NCI-H82 (cell line): Measurements from ENCODE around the gene UNG.

Source experiments
- DNase-seq: peaks from one replicate; lab custom pipeline; 2025; lab: John Stamatoyannopoulos, UW

UNG gene

DNA sequence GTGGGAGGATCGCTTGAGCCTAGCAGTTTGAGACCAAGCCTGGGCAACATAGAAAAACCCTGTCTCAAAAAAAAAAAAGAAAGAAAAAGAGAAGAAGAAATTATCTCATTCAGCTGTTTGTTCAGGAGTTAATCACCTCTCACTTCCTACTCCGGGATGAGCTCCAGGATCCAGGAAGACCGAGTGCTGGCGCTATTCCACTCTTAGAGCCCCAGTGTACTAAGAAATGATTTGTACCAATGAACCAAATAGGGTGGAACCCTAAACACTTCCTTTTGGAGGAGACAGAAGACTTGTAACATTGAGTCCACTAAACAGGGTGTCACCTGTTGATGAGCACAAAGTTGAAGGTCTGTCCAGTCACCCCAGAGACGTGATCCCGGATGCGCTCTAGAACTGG is 7.7 kb upstream of the UNG start:
- DNase-seq, result no peak

- peak; percentile 27 for DNase-seq
Observed at GRCh38 chr12:109092497-109093021, 4.8 kb upstream of the UNG start.

DNA sequence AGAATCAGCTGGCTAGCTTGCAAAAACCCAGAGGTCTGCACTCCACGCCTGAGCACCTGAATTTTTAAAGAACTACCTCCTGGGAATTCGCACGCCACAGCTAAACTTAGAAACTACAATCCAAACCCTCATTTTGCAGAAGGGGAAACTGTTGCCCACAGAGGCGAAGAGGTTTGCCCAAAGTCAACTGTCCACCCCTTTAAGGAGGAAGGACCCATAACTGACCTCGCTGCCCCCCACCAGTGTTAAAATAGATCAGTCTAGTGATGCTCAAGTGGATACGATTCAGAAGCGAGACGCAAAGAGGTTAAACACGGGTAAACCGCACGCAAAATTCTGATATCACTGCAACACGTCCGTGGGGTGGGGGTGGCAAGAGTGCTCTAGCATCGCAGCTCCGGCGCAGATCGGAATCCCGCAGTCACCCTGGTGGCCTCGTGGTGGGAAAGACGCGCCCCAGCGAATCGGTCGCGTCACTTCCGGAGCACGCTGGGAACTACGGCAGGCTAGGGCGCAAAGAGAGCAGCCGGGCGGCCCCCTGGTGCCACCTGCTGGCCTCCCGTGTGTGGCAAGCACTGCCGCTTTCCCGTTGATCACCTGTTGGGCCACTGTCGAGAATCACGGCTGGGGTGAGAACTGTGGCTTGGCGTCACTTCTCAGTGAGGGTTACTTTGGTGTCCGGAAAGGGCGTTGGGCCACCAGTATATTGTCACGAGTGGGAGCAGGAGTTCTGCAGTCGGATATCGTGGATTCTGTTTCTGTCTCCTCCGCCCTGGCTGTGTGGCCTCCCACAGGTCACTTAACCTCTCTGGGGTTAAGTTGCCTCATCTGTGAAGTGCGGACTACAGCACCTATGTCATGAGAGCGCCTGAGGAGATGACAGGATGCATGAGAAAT is 4.1 kb upstream of the UNG start, which contains the start of gene ALKBH2:
ALKBH2 (minus strand) TSS at position 451 of the 897 bp plus-strand sequence. CDS start 686 bp downstream, outside the sequence.
- peak; percentile 96 for DNase-seq

DNA sequence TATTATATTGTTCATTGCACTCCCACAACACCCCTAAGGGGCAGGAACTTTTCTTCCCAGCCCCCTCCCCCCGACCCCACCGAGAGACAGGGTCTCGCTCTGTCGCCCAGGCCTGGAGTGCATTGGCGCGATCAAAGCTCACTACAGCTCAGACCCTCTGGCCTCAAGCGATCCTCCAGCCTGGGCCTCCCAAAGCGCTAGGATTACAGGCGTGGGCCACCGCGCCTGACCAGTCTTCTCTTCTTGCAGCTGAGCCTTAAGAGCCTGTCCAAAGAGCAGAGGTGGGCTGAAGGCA is 310 bp upstream of the UNG start:
- no peak for DNase-seq

DNA sequence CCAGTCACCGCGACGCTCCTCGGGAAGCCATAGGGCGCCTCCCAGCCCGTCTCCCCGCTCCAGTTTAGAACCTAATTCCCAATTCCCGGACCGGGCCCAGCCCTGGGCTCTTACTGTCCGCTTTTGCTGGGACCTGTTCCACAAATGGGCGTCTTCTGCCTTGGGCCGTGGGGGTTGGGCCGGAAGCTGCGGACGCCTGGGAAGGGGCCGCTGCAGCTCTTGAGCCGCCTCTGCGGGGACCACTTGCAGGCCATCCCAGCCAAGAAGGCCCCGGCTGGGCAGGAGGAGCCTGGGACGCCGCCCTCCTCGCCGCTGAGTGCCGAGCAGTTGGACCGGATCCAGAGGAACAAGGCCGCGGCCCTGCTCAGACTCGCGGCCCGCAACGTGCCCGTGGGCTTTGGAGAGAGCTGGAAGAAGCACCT is 797 bp downstream of the UNG start:
- DNase-seq, result no peak

GRCh38 chr12:109098651-109099050 is 1.3 kb downstream of the UNG start:
- no peak for DNase-seq

GRCh38 chr12:109099431-109100020 is 2.1 kb downstream of the UNG start:
- DNase-seq, result no peak

DNA sequence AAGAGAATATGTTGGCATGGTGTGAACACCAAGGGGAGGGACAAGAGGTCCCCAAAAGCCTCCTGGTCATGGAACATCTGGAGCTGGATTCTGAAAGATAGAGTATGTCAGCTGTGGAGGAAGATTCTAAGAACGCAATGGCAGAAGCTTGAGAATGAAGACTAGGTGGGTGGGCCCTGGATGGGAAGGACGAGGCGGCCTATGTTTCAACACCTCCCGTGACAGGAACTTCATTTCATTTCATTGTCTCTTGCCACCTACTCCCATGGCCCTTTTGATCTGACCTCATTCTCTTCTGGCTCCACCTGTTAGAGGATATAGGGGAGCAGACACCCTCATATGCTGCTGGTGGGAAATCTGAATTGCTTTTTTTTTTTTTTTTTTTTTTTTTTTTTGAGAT is 3.3 kb downstream of the UNG start:
- no peak for DNase-seq

DNA sequence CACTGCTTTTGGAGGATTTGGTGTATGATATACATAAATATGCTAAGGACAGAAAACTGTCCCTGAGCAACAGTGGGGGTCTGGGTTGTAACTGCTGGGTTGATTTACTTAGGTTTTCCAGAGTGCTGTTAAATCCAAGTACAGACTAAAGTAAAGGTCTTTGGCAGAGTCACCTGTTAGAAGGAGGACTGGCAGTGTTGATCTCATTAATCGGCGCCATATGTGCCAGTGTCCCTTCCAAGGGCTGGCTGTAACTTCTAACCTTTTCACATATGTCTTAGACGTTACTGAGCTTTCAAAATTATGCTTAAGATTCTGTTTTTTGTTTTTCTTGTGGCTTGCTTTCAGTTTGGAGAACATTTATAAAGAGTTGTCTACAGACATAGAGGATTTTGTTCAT is 5.1 kb downstream of the UNG start:
- DNase-seq, result peak; percentile 40

DNA sequence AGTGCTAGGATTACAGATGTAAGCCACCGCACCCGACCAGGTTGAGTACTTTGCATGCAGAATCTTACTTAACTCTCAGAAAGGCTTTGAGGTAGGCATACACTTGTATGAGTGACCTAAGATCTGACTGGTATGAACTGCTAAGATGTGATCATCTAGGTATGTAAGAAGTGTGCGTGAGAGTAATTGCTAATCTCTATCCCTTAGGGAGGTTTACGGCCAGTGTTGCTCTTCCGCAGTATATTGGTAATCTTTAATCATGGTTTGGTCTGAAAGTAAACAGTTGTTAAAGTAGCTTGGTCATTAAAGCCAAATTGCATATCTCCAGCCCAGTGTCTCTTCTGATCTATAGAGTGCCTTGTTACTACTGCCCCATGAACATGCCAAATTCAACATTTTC is 7.8 kb downstream of the UNG start:
- no peak for DNase-seq

GRCh38 chr12:109109746-109110350 is 12.5 kb downstream of the UNG start:
- DNase-seq, result no peak

DNA sequence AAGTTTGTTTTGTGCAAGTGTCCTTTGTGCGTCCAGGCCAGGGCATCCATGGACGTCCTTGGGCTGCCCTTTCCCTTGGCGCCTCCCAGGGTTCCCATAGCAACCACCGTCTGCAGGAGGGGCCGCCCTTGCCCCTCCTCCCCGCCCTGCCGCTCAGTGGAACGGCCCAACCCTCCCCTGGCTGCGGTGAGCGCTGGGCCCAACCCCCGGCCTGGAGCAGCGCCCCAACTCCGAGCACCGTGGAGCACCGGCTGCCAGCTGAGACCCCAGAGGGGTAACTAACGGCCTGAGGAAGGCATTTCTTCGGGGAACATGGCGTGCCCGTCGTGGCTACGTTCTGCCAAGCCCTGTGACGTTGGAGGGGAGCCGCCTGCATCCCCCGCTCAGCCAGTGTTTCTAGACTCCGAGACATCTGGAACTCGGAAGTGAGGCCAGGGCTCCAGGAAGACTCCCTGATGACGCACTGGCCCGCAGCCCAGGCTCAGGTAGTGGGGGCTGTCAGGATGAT is 13.6 kb downstream of the UNG start:
- peak; percentile 68 for DNase-seq

- DNase-seq, result no peak
Observed at GRCh38 chr12:109112720-109113465, 15.5 kb downstream of the UNG start.

DNA sequence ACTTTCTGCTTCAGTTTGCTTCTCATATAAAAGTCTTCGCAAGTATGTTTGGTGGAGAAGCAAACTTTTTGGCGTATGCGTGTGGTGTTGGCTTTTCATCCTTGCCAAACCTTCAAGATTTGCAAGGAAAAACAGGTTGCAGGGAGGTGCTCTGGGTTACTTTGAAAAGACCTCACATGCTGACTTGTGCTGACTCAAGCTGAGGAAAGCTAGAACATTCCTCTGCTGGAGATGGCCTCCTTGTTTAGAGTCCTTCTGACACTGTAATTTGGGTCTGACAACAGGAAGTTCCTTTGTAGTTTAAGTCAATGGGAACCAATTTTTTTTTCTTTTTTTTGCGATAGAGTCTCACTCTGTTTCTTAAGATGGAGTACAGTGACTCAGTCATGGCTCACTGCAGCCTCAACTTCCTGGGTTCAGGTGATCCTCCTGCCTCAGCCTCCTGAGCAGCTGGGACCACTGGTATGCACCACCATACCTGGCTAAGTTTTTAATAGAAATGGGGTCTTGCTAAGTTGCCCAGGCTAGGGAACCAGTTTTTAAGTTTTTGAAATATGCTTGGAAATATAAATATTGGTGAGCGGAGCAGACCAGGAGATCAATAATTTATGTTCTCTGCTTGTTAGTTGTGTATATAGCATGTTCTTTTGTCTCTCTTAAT is 16.4 kb downstream of the UNG start:
- no peak for DNase-seq

DNA sequence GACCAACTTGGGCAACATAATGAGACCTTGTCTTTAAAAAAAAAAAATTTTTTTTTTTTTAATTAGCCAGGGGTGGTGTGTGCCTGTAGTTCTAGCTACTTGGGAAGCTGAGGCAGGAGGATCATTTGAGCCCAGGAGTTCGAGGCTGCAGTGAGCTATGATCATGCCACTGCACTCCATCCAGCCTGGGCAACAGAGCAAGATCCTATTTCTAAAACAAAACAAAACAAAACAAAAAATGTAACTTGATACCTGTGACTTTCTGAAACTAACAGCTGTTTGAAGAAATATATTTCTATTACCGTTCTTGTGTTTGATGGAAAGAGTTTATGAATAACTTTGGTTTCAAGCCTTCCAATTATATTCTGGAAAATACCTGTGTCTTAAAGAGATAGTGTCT is 17.2 kb downstream of the UNG start:
- DNase-seq, result no peak

GRCh38 chr12:109115404-109115757 is 18.0 kb downstream of the UNG start:
- no peak for DNase-seq

DNA sequence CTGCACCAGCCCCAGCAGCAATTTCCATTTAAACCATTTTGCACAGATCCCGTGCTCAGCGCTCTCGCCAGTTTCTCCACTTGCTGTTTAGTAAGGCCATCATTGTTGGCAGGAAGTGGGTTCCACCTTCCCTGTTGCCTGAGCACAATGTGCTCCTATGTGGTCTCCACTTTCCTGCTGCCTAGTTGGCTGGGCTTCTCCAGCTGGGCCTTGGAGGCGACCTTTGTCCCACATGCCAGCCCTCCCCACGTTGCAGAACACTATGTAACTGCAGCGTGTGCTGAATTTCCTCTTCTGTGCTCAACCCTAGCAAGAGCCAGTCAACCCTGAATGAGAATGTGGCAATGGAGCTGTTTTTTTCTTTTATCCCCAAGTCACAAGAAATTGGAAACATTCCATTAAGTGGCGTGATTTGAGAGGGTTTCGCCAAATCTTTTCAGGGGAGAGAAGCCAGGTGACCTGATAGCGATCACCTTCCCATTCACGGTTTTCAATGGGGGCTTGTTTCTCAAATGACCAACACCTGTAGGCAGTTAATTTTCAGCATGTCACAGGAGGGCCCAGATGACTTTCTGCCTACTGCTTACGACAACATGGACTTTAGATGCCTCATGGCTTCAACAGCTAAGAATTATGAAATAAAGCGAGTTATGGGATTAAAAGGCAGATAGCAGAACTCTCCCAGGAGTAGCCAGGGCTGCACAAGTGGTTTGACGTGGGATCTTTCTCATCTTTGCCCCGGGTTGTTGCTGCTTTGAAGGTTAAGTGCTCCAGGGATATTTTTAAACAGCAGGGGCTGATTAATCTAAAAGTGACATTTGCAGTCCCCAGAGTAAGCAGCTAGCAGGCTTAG is 18.6 kb downstream of the UNG start, which contains the start of gene ACACB:
ACACB (plus strand) TSS at position 830 of the 853 bp plus-strand sequence. CDS start 22,819 bp downstream, outside the sequence.
- DNase-seq, result no peak

DNA sequence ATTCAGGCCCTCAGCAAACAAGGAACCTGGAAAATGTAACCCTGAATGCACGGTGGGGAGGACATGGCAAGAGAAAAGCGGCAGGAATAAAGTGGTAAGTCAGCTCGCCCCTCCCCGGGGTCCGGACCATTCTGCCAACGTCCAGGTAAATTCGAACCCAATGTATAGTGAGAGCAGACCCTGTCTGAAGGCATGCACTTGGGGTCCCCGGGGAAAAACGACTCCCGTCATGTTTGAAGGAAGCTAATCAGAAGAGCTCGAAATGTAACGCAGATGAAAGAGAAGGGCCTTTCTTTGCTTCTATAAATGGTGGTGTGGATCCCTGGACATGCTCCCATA is 19.2 kb downstream of the UNG start:
- DNase-seq, result no peak

GRCh38 chr12:109120095-109120494 is 22.7 kb downstream of the UNG start:
- no peak for DNase-seq

DNA sequence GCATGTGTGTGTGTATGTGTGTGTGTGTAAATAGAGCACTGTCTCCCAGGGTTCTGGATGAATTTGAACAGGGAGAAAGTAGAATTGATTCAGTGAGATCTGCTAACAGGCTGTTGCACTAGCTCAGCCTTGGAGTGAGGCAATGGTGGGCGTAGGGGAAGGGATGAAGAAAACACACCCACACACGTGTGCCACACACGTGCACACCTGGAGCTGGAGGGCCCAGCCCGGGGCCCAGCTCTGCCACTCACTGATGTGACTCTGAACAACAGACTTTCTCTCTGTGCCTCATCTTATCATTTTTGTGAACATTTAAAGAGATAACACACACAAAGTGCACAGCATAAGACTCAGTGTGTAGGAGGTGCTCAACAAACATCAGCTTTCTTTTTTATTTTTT is 23.2 kb downstream of the UNG start:
- no peak for DNase-seq
